ENCODE results near the gene NXPE2.

The NXPE2 gene

DNA sequence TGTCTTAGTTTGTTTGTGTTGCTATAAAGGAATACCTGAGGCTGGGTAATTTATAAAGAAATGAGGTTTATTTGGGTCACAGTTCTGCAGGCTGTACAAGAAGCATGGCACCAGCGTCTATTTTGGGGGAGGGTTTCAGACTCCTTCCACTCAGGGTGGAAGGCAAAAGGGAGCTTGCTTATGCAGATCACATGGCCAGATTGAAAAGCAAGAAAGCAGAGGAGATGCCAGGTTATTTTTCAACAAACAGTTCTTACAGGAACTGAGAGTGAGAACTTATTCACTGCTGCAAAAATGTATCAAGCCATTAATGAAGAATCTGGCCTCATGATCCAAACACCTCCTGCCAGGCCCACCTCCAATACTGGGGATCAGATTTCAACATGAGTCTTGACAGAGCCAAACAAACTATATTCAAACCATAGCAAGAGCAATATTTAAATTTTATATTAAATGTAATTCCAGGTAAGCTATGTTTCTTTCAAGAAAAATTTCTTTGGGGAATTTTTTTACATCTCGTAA, 66.9 kb downstream of the NXPE2 start:
- no peak for DNase-seq (ENCODE audit: low read depth, low spot score)

GRCh38 chr11:114746013-114746412, 67.7 kb downstream of the NXPE2 start:
- no peak for DNase-seq (ENCODE audit: low read depth, low spot score)
